ENCODE measurements around the gene INTS11. TPM values are rescaled to one million over a fixed set of nuclear protein-coding genes. Genes with fewer than 3 reads are reported as not detected.

The INTS11 gene
- total and polyA plus RNA-seq, 9 of the 15 experiments (the other 6 are each of a cell fraction or from before 2014, with no cell fraction given): 3.6 to 183 (median 110) TPM

- TF ChIP-seq RB1 (IDR thresholded peaks at IDR 0.05; ENCODE audit: low read depth) (no peak; the same call in 1 of the 2 replicates), ZNF707 (CRISPR knock-in tag; conservative IDR thresholded peaks at IDR 0.05) (no peak), MYBL2 (IDR thresholded peaks at IDR 0.05; ENCODE audit: low read depth) (no peak), MYBL2 (CRISPR knock-in tag; IDR thresholded peaks at IDR 0.05; ENCODE audit: borderline replicate concordance) (no peak), ZNF57 (CRISPR knock-in tag; IDR thresholded peaks at IDR 0.05) (no peak), ZBTB12 (CRISPR knock-in tag; IDR thresholded peaks at IDR 0.05) (no peak), HIVEP1 (CRISPR knock-in tag; IDR thresholded peaks at IDR 0.05) (no peak), SP2 (IDR thresholded peaks at IDR 0.05; ENCODE audit: extremely low read depth, low read depth, low read length, poor library complexity, severe bottlenecking) (no peak), ATF7 (IDR thresholded peaks at IDR 0.05) (peak; percentile 28; the same call in 1 of the 2 replicates), ESRRA (IDR thresholded peaks at IDR 0.05; ENCODE audit: borderline replicate concordance, low read depth) (peak; percentile 17), BRCA1 (IDR thresholded peaks at IDR 0.05) (no peak), BRCA1 (CRISPR knock-in tag; IDR thresholded peaks at IDR 0.05) (no peak), CTBP1 (IDR thresholded peaks at IDR 0.05; ENCODE audit: borderline replicate concordance) (peak; percentile 11; the same call in 1 of the 2 replicates), NR2C2 (CRISPR knock-in tag; IDR thresholded peaks at IDR 0.05) (no peak), NR2C2 (tag; IDR thresholded peaks at IDR 0.05) (no peak), HNRNPUL1 (IDR thresholded peaks at IDR 0.05; ENCODE audit: low read length) (no peak), RBM34 (IDR thresholded peaks at IDR 0.05; ENCODE audit: borderline replicate concordance, insufficient read depth, low read length) (no peak), ZNF23 (CRISPR knock-in tag; IDR thresholded peaks at IDR 0.05) (no peak), PHF8 (IDR thresholded peaks at IDR 0.05; ENCODE audit: borderline replicate concordance, low read length) (peak; percentile 42; the same call in 1 of the 2 replicates), ID3 (CRISPR knock-in tag; IDR thresholded peaks at IDR 0.05) (no peak), ID3 (tag; IDR thresholded peaks at IDR 0.05) (no peak), ZNF551 (CRISPR knock-in tag; IDR thresholded peaks at IDR 0.05) (no peak), CCAR2 (IDR thresholded peaks at IDR 0.05; ENCODE audit: low read depth, low read length) (no peak), EP400 (IDR thresholded peaks at IDR 0.05) (no peak), SMAD3 (CRISPR knock-in tag; conservative IDR thresholded peaks at IDR 0.05) (no peak), CBFA2T2 (conservative IDR thresholded peaks at IDR 0.05) (0 out of 2 replicates have a peak, but pooled peaks have one; percentile 3), FOSL1 (tag; conservative IDR thresholded peaks at IDR 0.05) (peak; percentile 82), JUND (IDR thresholded peaks at IDR 0.05; ENCODE audit: borderline replicate concordance, low read depth, low read length) (peak; percentile 92), JUND (tag; IDR thresholded peaks at IDR 0.05; ENCODE audit: borderline replicate concordance, low read depth, low read length) (peak; percentile 79; the same call in 1 of the 3 replicates), ZFP1 (CRISPR knock-in tag; IDR thresholded peaks at IDR 0.05) (no peak)
Observed at GRCh38 chr1:1305300-1306069, 19.0 kb downstream of the INTS11 start (continued).

Data from K562 (cell line).